ENCODE data around the gene FAM163B.

Gene FAM163B

GRCh38 chr9:133616643-133617405 lies 7.6 kb upstream of the FAM163B start:
- DNase-seq (ENCODE audit: low read depth in 3 of 3) = no peak

- DNase-seq (ENCODE audit: low read depth in 3 of 3) = no peak
Measured at GRCh38 chr9:133615606-133616188, 6.5 kb upstream of the FAM163B start.

- DNase-seq (ENCODE audit: low read depth in 3 of 3) = no peak
Measured at GRCh38 chr9:133615186-133615585, 6.0 kb upstream of the FAM163B start.

GRCh38 chr9:133614678-133615077 lies 5.5 kb upstream of the FAM163B start:
- no peak for DNase-seq (ENCODE audit: low read depth in 3 of 3)

- no peak for DNase-seq (ENCODE audit: low read depth in 3 of 3)
Measured at GRCh38 chr9:133614056-133614455, 4.9 kb upstream of the FAM163B start.

- no peak for DNase-seq (ENCODE audit: low read depth in 3 of 3)
Measured at GRCh38 chr9:133613432-133613831, 4.2 kb upstream of the FAM163B start.

GRCh38 chr9:133612816-133613215 lies 3.6 kb upstream of the FAM163B start:
- DNase-seq (ENCODE audit: low read depth in 3 of 3) = no peak

GRCh38 chr9:133612051-133612450 lies 2.9 kb upstream of the FAM163B start:
- DNase-seq (ENCODE audit: low read depth in 3 of 3) = no peak

GRCh38 chr9:133610845-133611244 lies 1.7 kb upstream of the FAM163B start:
- DNase-seq (ENCODE audit: low read depth in 3 of 3) = no peak

- DNase-seq (ENCODE audit: low read depth in 3 of 3) = no peak
Measured at GRCh38 chr9:133608889-133609288, 300 bp downstream of the FAM163B start.

- DNase-seq (ENCODE audit: low read depth in 3 of 3) = no peak
Measured at GRCh38 chr9:133608382-133608781, 807 bp downstream of the FAM163B start.

GRCh38 chr9:133607976-133608375 lies 1.2 kb downstream of the FAM163B start:
- DNase-seq (ENCODE audit: low read depth in 3 of 3) = no peak

GRCh38 chr9:133607381-133607780 lies 1.8 kb downstream of the FAM163B start:
- no peak for DNase-seq (ENCODE audit: low read depth in 3 of 3)

- DNase-seq (ENCODE audit: low read depth in 3 of 3) = no peak
Measured at GRCh38 chr9:133606708-133607025, 2.5 kb downstream of the FAM163B start.

- DNase-seq (ENCODE audit: low read depth in 3 of 3) = no peak
Measured at GRCh38 chr9:133605856-133606707, 3.1 kb downstream of the FAM163B start.

- no peak for DNase-seq (ENCODE audit: low read depth in 3 of 3)
Measured at GRCh38 chr9:133605446-133605845, 3.7 kb downstream of the FAM163B start.

GRCh38 chr9:133604856-133605255 lies 4.3 kb downstream of the FAM163B start:
- DNase-seq (ENCODE audit: low read depth in 3 of 3) = no peak

- no peak for DNase-seq (ENCODE audit: low read depth in 3 of 3)
Measured at GRCh38 chr9:133604214-133604613, 5.0 kb downstream of the FAM163B start.

GRCh38 chr9:133603135-133603927 lies 5.9 kb downstream of the FAM163B start:
- DNase-seq (ENCODE audit: low read depth in 3 of 3) = no peak

GRCh38 chr9:133602277-133602676 lies 6.9 kb downstream of the FAM163B start:
- no peak for DNase-seq (ENCODE audit: low read depth in 3 of 3)

GRCh38 chr9:133601746-133602145 lies 7.4 kb downstream of the FAM163B start:
- DNase-seq (ENCODE audit: low read depth in 3 of 3) = no peak

GRCh38 chr9:133600739-133601138 lies 8.4 kb downstream of the FAM163B start:
- DNase-seq (ENCODE audit: low read depth in 3 of 3) = no peak
